Endothelial cell of umbilical vein (primary cell): ENCODE results near the gene CCDC80.

Source experiments
- MYC ChIP-seq: IDR thresholded peaks from one replicate; pipeline ENCODE4 v1.6.1; 2011; ENCODE audit warnings: mild to moderate bottlenecking, low read depth, low read length
- TF ChIP-seq, protein P1 (sequence below), 2 donors: IDR thresholded peaks; 1 replicate in 1 of 2; 2 replicates in 1 of 2; pipeline ENCODE4 v1.5.1; 2011; ENCODE audit warnings: low read length in 2 of 2, mild to moderate bottlenecking in 2 of 2, moderate library complexity in 2 of 2, control low read depth in 1 of 2, inconsistent platforms in 1 of 2, low read depth in 1 of 2; ENCODE audit not compliant: insufficient read depth in 1 of 2; ENCODE audit errors: extremely low read depth in 1 of 2

DNA sequence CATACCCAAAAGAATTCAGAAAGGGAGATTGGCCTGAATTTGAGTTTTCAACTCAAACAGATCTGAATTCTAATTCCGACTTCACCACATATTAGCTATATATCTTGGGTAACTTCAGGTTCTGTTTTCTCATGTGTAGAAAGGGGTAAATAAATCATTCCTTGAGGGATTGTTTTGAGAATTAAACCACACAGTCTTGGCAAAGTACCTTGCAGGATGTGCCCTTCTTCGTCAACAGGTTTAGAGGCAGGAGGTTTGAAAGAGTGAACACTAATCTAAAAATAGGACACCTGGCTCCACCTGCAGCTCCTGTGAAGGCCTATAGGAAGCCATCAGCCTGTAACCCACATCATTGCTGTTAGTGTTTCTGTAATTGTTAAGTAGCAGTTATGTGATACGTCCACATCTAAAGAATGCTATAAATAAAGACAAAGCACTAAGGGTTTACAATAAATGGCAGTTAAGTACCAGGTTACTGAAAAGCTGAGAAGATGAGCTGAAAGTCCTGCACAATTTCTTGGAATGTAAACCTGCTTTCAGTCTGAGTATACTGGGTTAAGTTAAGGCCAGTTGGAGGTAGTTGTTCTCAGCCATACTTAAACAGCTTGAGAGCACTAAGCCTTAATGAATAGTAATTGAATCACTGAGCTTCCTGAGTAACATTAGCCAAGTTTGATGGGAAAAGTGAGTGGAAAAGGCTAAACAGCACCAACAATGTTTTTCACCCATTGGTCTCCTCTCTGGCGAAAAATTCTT, 6.0 kb downstream of the CCDC80 start:
- TF ChIP-seq, protein P1, sequence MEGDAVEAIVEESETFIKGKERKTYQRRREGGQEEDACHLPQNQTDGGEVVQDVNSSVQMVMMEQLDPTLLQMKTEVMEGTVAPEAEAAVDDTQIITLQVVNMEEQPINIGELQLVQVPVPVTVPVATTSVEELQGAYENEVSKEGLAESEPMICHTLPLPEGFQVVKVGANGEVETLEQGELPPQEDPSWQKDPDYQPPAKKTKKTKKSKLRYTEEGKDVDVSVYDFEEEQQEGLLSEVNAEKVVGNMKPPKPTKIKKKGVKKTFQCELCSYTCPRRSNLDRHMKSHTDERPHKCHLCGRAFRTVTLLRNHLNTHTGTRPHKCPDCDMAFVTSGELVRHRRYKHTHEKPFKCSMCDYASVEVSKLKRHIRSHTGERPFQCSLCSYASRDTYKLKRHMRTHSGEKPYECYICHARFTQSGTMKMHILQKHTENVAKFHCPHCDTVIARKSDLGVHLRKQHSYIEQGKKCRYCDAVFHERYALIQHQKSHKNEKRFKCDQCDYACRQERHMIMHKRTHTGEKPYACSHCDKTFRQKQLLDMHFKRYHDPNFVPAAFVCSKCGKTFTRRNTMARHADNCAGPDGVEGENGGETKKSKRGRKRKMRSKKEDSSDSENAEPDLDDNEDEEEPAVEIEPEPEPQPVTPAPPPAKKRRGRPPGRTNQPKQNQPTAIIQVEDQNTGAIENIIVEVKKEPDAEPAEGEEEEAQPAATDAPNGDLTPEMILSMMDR (IDR thresholded peaks at IDR 0.05; ENCODE audit: extremely low read depth in 1 of 2, insufficient read depth in 1 of 2, low read depth in 1 of 2, low read length in 2 of 2), result no peak
- no peak for TF ChIP-seq MYC
